Measurements from ENCODE around the gene GPR68. TPM values are rescaled to one million over a fixed set of nuclear protein-coding genes. Genes with fewer than 3 reads are reported as not detected.

GPR68 gene
- total and polyA plus RNA-seq, 2 of the 4 experiments (the other 2 are of a cell fraction) = 0.72 to 0.94 TPM

- Histone ChIP-seq H2AFZ (replicated peaks; ENCODE audit: low read length, poor library complexity) (peak overlapping the region; percentile 34), H2BK120ac (ENCODE audit: low read depth, low read length) (no peak overlapping the region), H3K27ac (ENCODE audit: insufficient read depth, low read length) (no peak overlapping the region), H3K4ac (ENCODE audit: low read depth, low read length) (no peak overlapping the region), H3K23ac (ENCODE audit: low read depth, low read length) (no peak overlapping the region; the same call in 1 of the 2 replicates), H3K4me1 (ENCODE audit: control insufficient read depth, insufficient read depth, low read length) (no peaks in the 10 kb centered on the region), H4K91ac (ENCODE audit: insufficient read depth, low read depth, low read length) (no peak overlapping the region), H3K27me3 (ENCODE audit: control insufficient read depth, insufficient read depth, low read length) (peaks cover 21% of the 10 kb centered on the region; the same call in 1 of the 2 replicates), H4K5ac (ENCODE audit: low read depth, low read length) (no peak overlapping the region), H4K8ac (ENCODE audit: low read depth in 2 of 2, low read length in 2 of 2) (no peak overlapping the region), H3K56ac (ENCODE audit: extremely low read depth, insufficient read depth, low read length) (no peak overlapping the region), H2AK5ac (ENCODE audit: low read depth, low read length) (no peak overlapping the region), H3K14ac (replicated peaks; ENCODE audit: low read depth, low read length) (no peak overlapping the region), H2BK20ac (ENCODE audit: low read depth, low read length) (no peak overlapping the region), H3K9me1 (ENCODE audit: insufficient read depth, low read length) (no peaks in the 10 kb centered on the region), H3K79me1 (ENCODE audit: low read depth in 1 of 2, low read length in 2 of 2) (no peaks in the 10 kb centered on the region), H3K18ac (ENCODE audit: low read depth, low read length) (no peak overlapping the region), H3K36me3 (ENCODE audit: control insufficient read depth, insufficient read depth, low read length) (no peaks in the 10 kb centered on the region), H3K9ac (ENCODE audit: low read depth, low read length) (no peak overlapping the region), H3K4me3 (ENCODE audit: insufficient read depth, low read depth, low read length) (no peak overlapping the region), H2BK15ac (ENCODE audit: low read depth, low read length) (no peak overlapping the region), H3K9me3 (ENCODE audit: control insufficient read depth, insufficient read depth, low read length) (peaks cover 3% of the 10 kb centered on the region; the same call in 1 of the 2 replicates), H4K20me1 (ENCODE audit: insufficient read depth, low read length) (no peaks in the 10 kb centered on the region), H2AK9ac (replicated peaks; ENCODE audit: low read depth, low read length, poor library complexity) (no peak overlapping the region), H3K4me2 (ENCODE audit: low read depth, low read length) (no peak overlapping the region), H2BK5ac (ENCODE audit: low read depth, low read length, poor library complexity, severe bottlenecking) (no peak overlapping the region)
- intact Hi-C loops (cut with micrococcal nuclease) (no loop called here), dilution Hi-C loops (cut with HindIII; ENCODE audit: low sequenced_read_pairs, unreplicated experiment) (no loop called here), in situ Hi-C loops (cut with MboI; ENCODE audit: low sequenced_read_pairs) (no loop called here)
- POLR2A ChIA-PET (ENCODE audit: unreplicated experiment) = no interaction called here
- DNase-seq = peak; percentile 12
- CTCF ChIA-PET = no interaction called here
- no TSS peak for BruUV-seq (replicated peaks)
- 63% methylated on average over 10 of the region's 16 CpGs; no CpG with 5 or more reads in 1 of the 2 experiments for WGBS, 2 experiments (ENCODE audit: extremely low coverage in 2 of 2, insufficient read length in 1 of 2)
- TF ChIP-seq RAD21 (IDR thresholded peaks at IDR 0.05; ENCODE audit: low read length) (no peak), RCOR1 (IDR thresholded peaks at IDR 0.05; ENCODE audit: insufficient replicate concordance, low read length) (no peak), USF2 (IDR thresholded peaks at IDR 0.05; ENCODE audit: low read depth, low read length) (no peak), CTCF (conservative IDR thresholded peaks at IDR 0.05; ENCODE audit: low read depth, low read length) (no peak), MAZ (IDR thresholded peaks at IDR 0.05; ENCODE audit: borderline replicate concordance, low read depth, low read length) (no peak), CEBPB (IDR thresholded peaks at IDR 0.05; ENCODE audit: low read depth, low read length) (no peak), BHLHE40 (IDR thresholded peaks at IDR 0.05; ENCODE audit: low read depth, low read length) (no peak)
- no peak for ATAC-seq (ENCODE audit: low read depth)
These were observed 13.6 kb upstream of the GPR68 start for GRCh38 chr14:91258011-91258618.

Measured in IMR-90 (cell line).